Thoracic aorta (tissue), 2 donors: ENCODE measurements around the gene RHOF. TPM values are rescaled to one million over a fixed set of nuclear protein-coding genes. Genes with fewer than 3 reads are reported as not detected.
A peak's percentile ranks its signal among the peaks of the same experiment; 100 is the strongest.

Source experiments
- ATAC-seq: fragments of 150-250 bp; one replicate; pipeline ENCODE4 v1.8.0; 2017; ENCODE audit warnings: low read depth; ENCODE audit not compliant: insufficient number of reproducible peaks, low FRiP score
- DNase-seq: peaks from one replicate; pipeline ENCODE4 v3.0.0-alpha.2; 2020; ENCODE audit warnings: low spot score
- H3K27ac ChIP-seq, 2 donors: fragments of 200-600 bp; sonication (generic); 1 replicate in 1 of 2; 2 replicates in 1 of 2; pipeline ENCODE4 v1.5.1; 2016; ENCODE audit warnings: mild to moderate bottlenecking in 2 of 2, moderate library complexity in 2 of 2
- H3K27me3 ChIP-seq: fragments of 200-600 bp; sonication (generic); replicated peaks from 2 replicates; pipeline ENCODE4 v1.6.0; 2016; ENCODE audit warnings: mild to moderate bottlenecking; ENCODE audit not compliant: insufficient read depth
- H3K36me3 ChIP-seq: fragments of 200-600 bp; sonication (generic); one replicate; pipeline ENCODE4 v1.5.1; 2016
- H3K4me1 ChIP-seq, 2 donors: fragments of 200-600 bp; sonication (generic); 1 replicate in 1 of 2; 2 replicates in 1 of 2; pipeline versions ENCODE4 v1.5.1 to v1.6.0; 2016; ENCODE audit warnings: low read depth in 2 of 2, mild to moderate bottlenecking in 1 of 2; ENCODE audit not compliant: control insufficient read depth in 1 of 2
- H3K4me3 ChIP-seq: fragments of 200-600 bp; sonication (generic); 2 replicates; pipeline ENCODE4 v1.5.1; 2016; ENCODE audit warnings: mild to moderate bottlenecking
- H3K9me3 ChIP-seq: fragments of 200-600 bp; sonication (generic); 2 replicates; pipeline ENCODE4 v1.5.1; 2016
- CTCF ChIP-seq: fragments of 200-600 bp; sonication (generic); IDR thresholded peaks from one replicate; pipeline ENCODE4 v1.5.1; 2019; ENCODE audit warnings: antibody characterized with exemption
- total RNA-seq, 2 donors: library from RNA; depleted of rRNA; stranded (reverse); fragments of >200 nt; gene quantifications; one replicate each; pipeline versions ENCODE4 v1.1.0 to v1.2.3, GENCODE V29; 2016

The RHOF gene
- total RNA-seq, 2 donors from 2014 or later = 12.0 to 30.2 TPM

- Histone ChIP-seq H3K9me3 (no peaks in the 10 kb centered on the region), H3K27me3 (no peaks in the 10 kb centered on the region), H3K36me3 (no peaks in the 10 kb centered on the region), H3K4me1 (peaks cover 8 to 12% of the 10 kb centered on the region in 2 donors), H3K27ac (peak overlapping the region in 1 of 2 donors; percentile 34), H3K4me3 (peak overlapping the region; percentile 20)
- no peak for TF ChIP-seq CTCF
- ATAC-seq = no peak
- DNase-seq = no peak
Observed at GRCh38 chr12:121789233-121789781, 4.2 kb downstream of the RHOF start.

- no peaks in the 10 kb centered on the region for H3K36me3 ChIP-seq
- H3K9me3 ChIP-seq = no peaks in the 10 kb centered on the region
- TF ChIP-seq CTCF = no peak
- no peak overlapping the region for H3K4me3 ChIP-seq
- no peaks in the 10 kb centered on the region for H3K27me3 ChIP-seq
- ATAC-seq (no peak), DNase-seq (no peak)
- peaks cover 3 to 4% of the 10 kb centered on the region in 2 donors for H3K4me1 ChIP-seq
- no peak overlapping the region for H3K27ac ChIP-seq
Observed at GRCh38 chr12:121788176-121788818, 5.2 kb downstream of the RHOF start.

- H3K9me3 ChIP-seq = no peaks in the 10 kb centered on the region
- H3K4me1 ChIP-seq = no peaks in the 10 kb centered on the region
- no peak for TF ChIP-seq CTCF
- H3K27me3 ChIP-seq = no peaks in the 10 kb centered on the region
- ATAC-seq = no peak
- no peak overlapping the region for H3K27ac ChIP-seq
- H3K4me3 ChIP-seq = no peak overlapping the region
- DNase-seq = no peak
- no peaks in the 10 kb centered on the region for H3K36me3 ChIP-seq
Observed at GRCh38 chr12:121787063-121788025, 6.1 kb downstream of the RHOF start.

GRCh38 chr12:121786440-121786825 is 7.1 kb downstream of the RHOF start:
- H3K36me3 ChIP-seq = no peaks in the 10 kb centered on the region
- no peak overlapping the region for H3K27ac ChIP-seq
- TF ChIP-seq CTCF = no peak
- DNase-seq = no peak
- no peaks in the 10 kb centered on the region for H3K9me3 ChIP-seq
- H3K4me1 ChIP-seq = peaks cover 0 to 4% of the 10 kb centered on the region in 2 donors
- H3K4me3 ChIP-seq = no peak overlapping the region
- ATAC-seq = no peak
- no peaks in the 10 kb centered on the region for H3K27me3 ChIP-seq

- H3K4me3 ChIP-seq = no peak overlapping the region
- no peak overlapping the region for H3K27ac ChIP-seq
- DNase-seq = no peak
- H3K9me3 ChIP-seq = no peaks in the 10 kb centered on the region
- TF ChIP-seq CTCF = no peak
- H3K4me1 ChIP-seq = peaks cover 0 to 4% of the 10 kb centered on the region in 2 donors
- H3K27me3 ChIP-seq = no peaks in the 10 kb centered on the region
- no peak for ATAC-seq
- H3K36me3 ChIP-seq = no peaks in the 10 kb centered on the region
Observed at GRCh38 chr12:121784460-121784859, 9.0 kb downstream of the RHOF start.
